CD4-positive, alpha-beta T cell (primary cell): ENCODE results near the gene BEND7. TPM values are rescaled to one million over a fixed set of nuclear protein-coding genes. Genes with fewer than 3 reads are reported as not detected.
A peak's percentile ranks its signal among the peaks of the same experiment; 100 is the strongest.

Experiments used
- ATAC-seq: fragments of 200-7000 bp; cut with Tn5 transposase; one replicate; pipeline ENCODE4 v1.10.0; 2022; ENCODE audit warnings: mild to moderate bottlenecking; ENCODE audit not compliant: poor library complexity
- CTCF ChIA-PET: fragments of 350-600 bp; sonication (Branson Sonifier 250); formaldehyde crosslinking; loops from one replicate; lab custom pipeline; 2021; ENCODE audit warnings: antibody characterized with exemption, inconsistent platforms; lab: Charles Lee
- POLR2A ChIA-PET: fragments of 350-600 bp; sonication (Branson Sonifier 250); formaldehyde crosslinking; loops from one replicate; lab custom pipeline; 2021; ENCODE audit warnings: antibody characterized with exemption, inconsistent platforms; lab: Charles Lee
- DNase-seq, 14 experiments: peaks; one replicate each; pipeline ENCODE4 v3.0.0-alpha.2; 2013 to 2020; ENCODE audit warnings: mixed read lengths in 2 of 14
- H3K27ac ChIP-seq, 2 donors: one replicate each; pipeline versions ENCODE4 v1.5.1 to v1.7.0; 2013; ENCODE audit warnings: low read length in 2 of 2, low read depth in 1 of 2, mild to moderate bottlenecking in 1 of 2
- H3K27me3 ChIP-seq, 2 experiments: 1 replicate in 1 of 2; 2 replicates in 1 of 2; pipeline versions ENCODE4 v1.6.1 to v1.7.0; 2013; ENCODE audit warnings: low read length in 2 of 2, control low read depth in 1 of 2, mild to moderate bottlenecking in 1 of 2, moderate library complexity in 1 of 2; ENCODE audit not compliant: insufficient read depth in 2 of 2, control insufficient read depth in 1 of 2
- H3K36me3 ChIP-seq: one replicate; pipeline ENCODE4 v1.6.1; 2013; ENCODE audit warnings: low read length, control low read depth; ENCODE audit not compliant: insufficient read depth
- H3K4me1 ChIP-seq: one replicate; pipeline ENCODE4 v1.6.1; 2013; ENCODE audit warnings: low read length, control low read depth; ENCODE audit not compliant: insufficient read depth
- H3K4me3 ChIP-seq: one replicate; pipeline ENCODE4 v1.5.1; 2013; ENCODE audit warnings: mild to moderate bottlenecking, low read length, moderate library complexity
- H3K9me3 ChIP-seq, 2 experiments: 1 replicate in 1 of 2; 2 replicates in 1 of 2; pipeline versions ENCODE4 v1.6.1 to v1.7.0; 2013; ENCODE audit warnings: low read length in 2 of 2, mild to moderate bottlenecking in 2 of 2, control low read depth in 1 of 2, moderate library complexity in 1 of 2; ENCODE audit not compliant: control insufficient read depth in 1 of 2, insufficient read depth in 1 of 2
- H3K27ac Mint-ChIP-seq: one replicate; pipeline ENCODE4 v1.8.0; 2020; ENCODE audit warnings: mixed read lengths
- H3K27me3 Mint-ChIP-seq: one replicate; pipeline ENCODE4 v1.8.0; 2021; ENCODE audit warnings: mixed read lengths
- H3K36me3 Mint-ChIP-seq: one replicate; pipeline ENCODE4 v1.8.0; 2021; ENCODE audit warnings: low read depth, mixed read lengths
- H3K4me1 Mint-ChIP-seq: one replicate; pipeline ENCODE4 v1.8.0; 2021; ENCODE audit warnings: low read depth, mixed read lengths
- H3K4me3 Mint-ChIP-seq: one replicate; pipeline ENCODE4 v1.8.0; 2020; ENCODE audit warnings: mild to moderate bottlenecking, mixed read lengths
- H3K9me3 Mint-ChIP-seq: one replicate; pipeline ENCODE4 v1.8.0; 2020; ENCODE audit warnings: mixed read lengths
- intact Hi-C, 2 experiments: fragments of 100-400 bp; cut with DNase I in 1 of 2; cut with micrococcal nuclease in 1 of 2; formaldehyde crosslinking; loops; one replicate each; pipeline versions ENCODE4 v1.15.1 to v1.9.0; 2023 to 2025; cut with DNase I, micrococcal nuclease
- total RNA-seq, 174 experiments: library from RNA in 2 of 174; stranded (reverse) in 2 of 174; gene quantifications; one replicate each; pipeline ENCODE4 v1.2.3 and lab custom pipeline; 2021 to 2026
- TF ChIP-seq, protein P1 (sequence below): fragments of 200-600 bp; IDR thresholded peaks from one replicate; pipeline ENCODE4 v1.8.0; 2022; ENCODE audit warnings: antibody characterized with exemption, mild to moderate bottlenecking

The BEND7 gene
- total RNA-seq, 2 experiments from 2014 or later: not detected

DNA sequence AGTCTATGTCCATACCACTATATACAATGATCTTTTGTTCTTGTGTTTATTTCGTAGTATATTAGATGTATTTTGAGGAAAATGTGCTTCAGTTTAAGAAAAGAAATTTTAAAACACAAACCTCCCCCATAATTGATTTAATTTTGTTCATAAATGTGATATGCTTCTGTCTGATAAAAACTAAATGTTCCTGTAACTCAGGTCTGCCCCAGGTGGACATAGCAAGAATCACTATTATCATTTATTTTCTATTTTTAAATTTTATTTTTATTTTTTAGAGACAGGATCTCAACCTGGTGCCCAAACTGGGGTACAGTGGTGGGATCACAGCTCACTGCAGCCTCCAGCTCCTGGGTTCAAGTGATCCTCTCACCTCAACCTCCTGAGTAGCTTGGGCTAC lies 43.2 kb downstream of the BEND7 start:
- no peak overlapping the region for H3K27ac Mint-ChIP-seq
- H3K27me3 Mint-ChIP-seq: peaks cover 27% of the 10 kb centered on the region
- DNase-seq: no peak
- intact Hi-C loops: no loop called here
- no peaks in the 10 kb centered on the region for H3K9me3 ChIP-seq
- TF ChIP-seq, protein P1, sequence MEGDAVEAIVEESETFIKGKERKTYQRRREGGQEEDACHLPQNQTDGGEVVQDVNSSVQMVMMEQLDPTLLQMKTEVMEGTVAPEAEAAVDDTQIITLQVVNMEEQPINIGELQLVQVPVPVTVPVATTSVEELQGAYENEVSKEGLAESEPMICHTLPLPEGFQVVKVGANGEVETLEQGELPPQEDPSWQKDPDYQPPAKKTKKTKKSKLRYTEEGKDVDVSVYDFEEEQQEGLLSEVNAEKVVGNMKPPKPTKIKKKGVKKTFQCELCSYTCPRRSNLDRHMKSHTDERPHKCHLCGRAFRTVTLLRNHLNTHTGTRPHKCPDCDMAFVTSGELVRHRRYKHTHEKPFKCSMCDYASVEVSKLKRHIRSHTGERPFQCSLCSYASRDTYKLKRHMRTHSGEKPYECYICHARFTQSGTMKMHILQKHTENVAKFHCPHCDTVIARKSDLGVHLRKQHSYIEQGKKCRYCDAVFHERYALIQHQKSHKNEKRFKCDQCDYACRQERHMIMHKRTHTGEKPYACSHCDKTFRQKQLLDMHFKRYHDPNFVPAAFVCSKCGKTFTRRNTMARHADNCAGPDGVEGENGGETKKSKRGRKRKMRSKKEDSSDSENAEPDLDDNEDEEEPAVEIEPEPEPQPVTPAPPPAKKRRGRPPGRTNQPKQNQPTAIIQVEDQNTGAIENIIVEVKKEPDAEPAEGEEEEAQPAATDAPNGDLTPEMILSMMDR: no peak
- H3K27ac ChIP-seq: no peak overlapping the region
- CTCF ChIA-PET: no interaction called here
- H3K36me3 ChIP-seq: no peaks in the 10 kb centered on the region
- no peaks in the 10 kb centered on the region for H3K36me3 Mint-ChIP-seq
- no peak overlapping the region for H3K4me3 ChIP-seq
- no peaks in the 10 kb centered on the region for H3K9me3 Mint-ChIP-seq
- POLR2A ChIA-PET: no interaction called here
- H3K4me1 ChIP-seq: peaks cover 2% of the 10 kb centered on the region
- H3K4me3 Mint-ChIP-seq: no peak overlapping the region
- peaks cover 13% of the 10 kb centered on the region for H3K4me1 Mint-ChIP-seq
- H3K27me3 ChIP-seq: peaks cover 0 to 4% of the 10 kb centered on the region in 2 experiments
- no peak for ATAC-seq

- Mint-ChIP-seq H3K27ac (no peak overlapping the region), H3K27me3 (peaks cover 36% of the 10 kb centered on the region), H3K4me3 (no peak overlapping the region), H3K4me1 (peaks cover 13% of the 10 kb centered on the region), H3K9me3 (no peaks in the 10 kb centered on the region), H3K36me3 (no peaks in the 10 kb centered on the region)
- CTCF ChIA-PET: no interaction called here
- Histone ChIP-seq H3K27me3 (peaks cover 0 to 2% of the 10 kb centered on the region in 2 experiments), H3K4me3 (no peak overlapping the region), H3K9me3 (no peaks in the 10 kb centered on the region), H3K36me3 (no peaks in the 10 kb centered on the region), H3K27ac (no peak overlapping the region), H3K4me1 (peaks cover 2% of the 10 kb centered on the region)
- ATAC-seq (peak; percentile 70), DNase-seq (peak in 1 of 14 experiments; percentile 11)
- POLR2A ChIA-PET: no interaction called here
- TF ChIP-seq, protein P1: no peak
- intact Hi-C loops: no loop called here
Observed at GRCh38 chr10:13483951-13484350, 44.9 kb downstream of the BEND7 start.

GRCh38 chr10:13483073-13483472 lies 45.7 kb downstream of the BEND7 start:
- ChIA-PET POLR2A (no interaction called here), CTCF (no interaction called here)
- TF ChIP-seq, protein P1: no peak

More at GRCh38 chr10:13483073-13483472, 45.7 kb downstream of the BEND7 start:
- H3K36me3 ChIP-seq: no peaks in the 10 kb centered on the region
- no peaks in the 10 kb centered on the region for H3K9me3 Mint-ChIP-seq
- peaks cover 2% of the 10 kb centered on the region for H3K4me1 ChIP-seq
- no peak overlapping the region for H3K4me3 Mint-ChIP-seq
- no peak for DNase-seq
- ATAC-seq: no peak
- intact Hi-C loops: no loop called here
- no peak overlapping the region for H3K27ac ChIP-seq
- H3K36me3 Mint-ChIP-seq: no peaks in the 10 kb centered on the region
- peaks cover 38% of the 10 kb centered on the region for H3K27me3 Mint-ChIP-seq
- H3K4me3 ChIP-seq: no peak overlapping the region
- H3K4me1 Mint-ChIP-seq: peaks cover 13% of the 10 kb centered on the region
- H3K9me3 ChIP-seq: no peaks in the 10 kb centered on the region
- no peak overlapping the region for H3K27ac Mint-ChIP-seq
- H3K27me3 ChIP-seq: peaks cover 0 to 2% of the 10 kb centered on the region in 2 experiments
